NCI-H187 (cell line): ENCODE measurements around the gene PMPCA.
"Not testable (repeated sequence)": the region's sequence is repeated elsewhere in the genome, so short reads cannot be mapped to it uniquely, and the experiment has no call there.

Source experiments
- DNase-seq, 2 experiments: peaks; one replicate each; lab custom pipeline; 2025; lab: John Stamatoyannopoulos, UW

Gene PMPCA

GRCh38 chr9:136412962-136413361 is 2.5 kb downstream of the PMPCA start:
- no peak for DNase-seq

- no peak for DNase-seq
Measured at GRCh38 chr9:136416427-136416826, 6.0 kb downstream of the PMPCA start.

GRCh38 chr9:136416914-136417313 is 6.5 kb downstream of the PMPCA start:
- no peak for DNase-seq

- no peak for DNase-seq
Measured at GRCh38 chr9:136418182-136419091, 8.0 kb downstream of the PMPCA start.

GRCh38 chr9:136419092-136419420 is 8.6 kb downstream of the PMPCA start:
- no peak for DNase-seq

GRCh38 chr9:136421791-136422190 is 11.3 kb downstream of the PMPCA start:
- DNase-seq: no peak

- no peak for DNase-seq
Measured at GRCh38 chr9:136422876-136423275, 12.4 kb downstream of the PMPCA start.

GRCh38 chr9:136423432-136424146 is 13.1 kb downstream of the PMPCA start:
- no peak for DNase-seq

GRCh38 chr9:136424750-136425362 is 14.4 kb downstream of the PMPCA start:
- DNase-seq: no peak

GRCh38 chr9:136425367-136425766 is 14.9 kb downstream of the PMPCA start:
- DNase-seq: not testable (repeated sequence)

- DNase-seq: no peak
Measured at GRCh38 chr9:136426787-136427186, 16.3 kb downstream of the PMPCA start.

GRCh38 chr9:136429075-136429628 is 18.7 kb downstream of the PMPCA start:
- no peak for DNase-seq

GRCh38 chr9:136429683-136430491 is 19.4 kb downstream of the PMPCA start:
- no peak for DNase-seq

- DNase-seq: no peak
Measured at GRCh38 chr9:136430588-136431234, 20.3 kb downstream of the PMPCA start.

GRCh38 chr9:136431782-136432350 is 21.4 kb downstream of the PMPCA start:
- no peak for DNase-seq

- no peak for DNase-seq
Measured at GRCh38 chr9:136432591-136432990, 22.1 kb downstream of the PMPCA start.

- DNase-seq: no peak
Measured at GRCh38 chr9:136433043-136433715, 22.7 kb downstream of the PMPCA start.

GRCh38 chr9:136433849-136434579 is 23.6 kb downstream of the PMPCA start:
- DNase-seq: no peak

GRCh38 chr9:136434580-136435169 is 24.2 kb downstream of the PMPCA start:
- DNase-seq: no peak
